ENCODE measurements around the gene BCAR3.

GRCh38 chr1:93700532-93701469 is 19.2 kb upstream of the BCAR3 start:
- TF ChIP-seq POLR2A (IDR thresholded peaks at IDR 0.05), result no peak
- TF ChIP-seq CTCF (IDR thresholded peaks at IDR 0.05), result no peak
